Endothelial cell of hepatic sinusoid (primary cell): ENCODE results near the gene CBLN4.

Experiments
- in situ Hi-C: cut with HindIII; loops from 2 replicates; pipeline ENCODE4 v1.10.0; 2017; ENCODE audit warnings: low sequenced_read_pairs

Gene CBLN4

GRCh38 chr20:56005389-56005715 is at the start of gene CBLN4:
Gene CBLN4 (minus strand): TSS chr20:56005519. CDS start chr20:56004171, 1,348 bp downstream.
- in situ Hi-C loops: no loop called here

DNA sequence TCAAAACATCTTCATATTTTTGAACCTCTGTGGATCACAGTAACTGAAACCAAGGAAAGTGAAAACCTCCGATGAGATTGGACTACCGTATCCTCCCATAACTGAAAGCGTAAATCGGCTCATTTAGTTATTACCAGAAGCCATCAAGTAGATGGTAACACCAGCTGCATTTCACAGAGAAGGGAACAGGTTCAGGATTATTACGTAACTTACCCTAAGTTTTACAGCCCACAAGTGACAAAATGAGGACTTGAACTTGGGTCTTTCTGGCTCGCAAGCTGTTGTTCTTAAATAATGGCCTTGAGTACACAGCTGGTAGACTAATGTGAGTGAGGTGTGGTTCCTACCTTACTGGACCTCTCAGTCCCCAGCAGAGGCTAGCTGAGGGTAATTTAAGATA is 37.9 kb upstream of the CBLN4 start:
- in situ Hi-C loops: no loop called here

DNA sequence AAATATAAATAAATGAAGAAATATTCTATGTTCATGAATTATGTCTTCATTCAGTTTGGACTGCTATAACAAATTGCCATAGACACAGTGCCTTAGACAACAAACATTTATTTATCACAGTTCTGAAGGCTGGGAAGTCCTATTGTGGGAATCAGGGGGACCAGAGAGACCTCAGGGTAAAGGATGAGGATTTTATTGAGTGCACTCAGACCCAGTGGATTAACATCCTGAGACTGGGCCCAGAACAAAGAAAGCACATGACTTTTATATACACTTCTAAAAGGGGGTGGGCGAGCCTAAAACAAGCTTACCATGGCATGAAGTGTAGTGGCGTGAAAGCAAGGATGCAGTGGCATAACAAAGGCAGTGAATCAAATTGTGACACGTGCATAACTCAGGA is 26.9 kb upstream of the CBLN4 start:
- in situ Hi-C loops: no loop called here

GRCh38 chr20:56018716-56019115 is 13.4 kb upstream of the CBLN4 start:
- in situ Hi-C loops: no loop called here

- in situ Hi-C loops: no loop called here
These were observed 12.9 kb upstream of the CBLN4 start for GRCh38 chr20:56018194-56018593.

- in situ Hi-C loops: no loop called here
These were observed 12.2 kb upstream of the CBLN4 start for GRCh38 chr20:56017560-56017959.

DNA sequence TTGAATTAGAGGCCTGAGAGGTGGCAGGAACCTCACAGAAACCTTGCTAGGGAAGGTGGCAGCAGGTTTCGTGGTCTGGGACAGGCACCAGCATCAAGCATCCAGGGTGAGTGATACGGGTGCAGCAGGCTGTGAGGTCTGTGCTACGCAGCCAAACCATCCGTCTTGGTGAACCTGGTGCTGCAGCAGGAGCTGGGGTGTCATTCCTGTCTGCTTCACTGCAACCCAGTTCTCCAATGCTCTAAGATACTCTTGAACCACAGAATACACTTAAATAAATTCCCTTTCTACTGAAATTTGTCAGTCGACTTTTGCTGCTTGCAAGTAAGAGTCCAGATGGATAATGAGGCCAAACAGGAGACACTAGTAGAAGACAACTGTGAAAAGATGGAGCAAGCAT is 9.7 kb upstream of the CBLN4 start:
- in situ Hi-C loops: no loop called here

- in situ Hi-C loops: no loop called here
These were observed 8.8 kb upstream of the CBLN4 start for GRCh38 chr20:56014151-56014550.

DNA sequence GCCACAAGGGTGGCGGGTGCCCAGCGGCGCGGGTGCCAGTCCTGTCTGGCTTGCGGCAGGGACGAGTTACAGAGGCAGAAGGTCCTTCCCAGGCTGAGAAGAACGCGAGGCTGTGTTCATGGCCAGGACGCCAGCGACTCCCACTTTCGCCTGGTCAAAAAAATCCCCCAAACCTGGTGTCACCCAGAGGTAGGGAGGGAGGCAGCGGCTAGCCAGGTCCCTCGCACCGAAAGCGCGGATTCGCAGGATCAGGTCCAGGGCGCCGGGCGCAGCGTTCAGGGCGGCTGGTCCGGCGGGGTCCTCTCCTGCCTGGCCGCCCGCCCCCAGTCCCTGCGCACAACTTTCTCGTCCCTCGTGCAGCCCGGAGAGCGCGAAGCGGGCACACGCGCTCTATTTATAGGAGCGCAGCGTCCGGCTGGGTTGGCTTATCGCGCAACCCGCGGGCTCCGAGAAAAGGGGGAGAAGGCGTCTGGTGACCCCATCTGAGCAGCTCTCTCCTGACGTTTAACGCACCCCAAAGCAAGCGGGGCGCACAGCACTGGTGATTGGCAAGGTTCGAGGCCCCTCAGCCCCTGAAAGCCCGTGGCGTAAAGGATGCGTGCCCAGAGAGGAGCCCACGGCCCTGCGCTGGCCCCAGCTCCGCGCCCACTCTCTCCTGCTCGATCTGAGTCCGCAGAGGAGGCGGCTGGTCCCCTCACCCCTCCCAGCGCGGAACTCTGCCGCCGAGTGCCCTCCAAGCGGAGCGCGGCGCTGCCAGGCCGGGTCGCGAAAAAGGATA is 519 bp downstream of the CBLN4 start:
- in situ Hi-C loops: no loop called here

- in situ Hi-C loops: no loop called here
These were observed 1.3 kb downstream of the CBLN4 start for GRCh38 chr20:56004007-56004406.

DNA sequence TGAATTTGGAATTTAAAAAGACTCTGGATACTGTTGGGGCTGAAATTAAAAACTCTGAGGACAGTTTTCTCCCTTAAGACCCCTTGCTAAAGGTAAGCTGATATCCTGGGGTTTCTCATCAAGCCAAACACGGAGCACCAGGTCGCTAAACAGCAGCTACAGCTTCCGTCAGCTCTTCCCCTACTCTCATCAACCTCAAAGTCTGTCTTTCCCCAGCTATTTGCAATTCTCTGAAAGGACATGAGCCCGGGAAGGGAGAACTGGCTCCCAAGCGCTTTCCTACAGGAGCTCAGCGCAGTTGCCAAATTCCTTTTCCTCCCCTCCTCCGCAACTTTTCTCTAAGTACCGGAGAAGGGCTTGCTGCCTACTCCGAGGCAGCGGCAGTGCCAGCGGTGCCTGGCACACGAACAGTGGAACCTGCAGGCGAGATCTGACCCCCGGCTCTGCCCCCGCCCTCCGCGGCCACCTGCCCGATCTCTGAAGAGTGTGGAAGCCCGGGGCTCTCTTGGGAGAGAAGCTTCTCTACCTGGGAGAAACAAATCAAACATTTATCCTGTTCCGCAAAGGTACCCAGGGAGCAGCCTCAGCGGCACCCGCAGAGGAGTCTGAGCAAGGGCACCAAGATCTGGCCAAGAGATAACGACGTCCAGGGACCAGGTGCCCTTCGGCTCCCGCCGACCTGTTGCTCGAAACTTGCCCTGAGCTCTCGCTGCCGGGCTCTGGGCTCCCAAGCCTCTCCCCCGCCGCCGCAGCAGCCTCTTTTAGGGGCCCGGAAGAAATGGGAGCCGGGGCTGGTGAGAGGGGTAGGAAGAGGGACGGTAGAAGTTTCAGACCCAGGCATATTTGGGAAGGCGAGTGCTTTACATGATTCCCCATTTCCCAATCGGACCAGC is 2.2 kb downstream of the CBLN4 start:
- in situ Hi-C loops: no loop called here

DNA sequence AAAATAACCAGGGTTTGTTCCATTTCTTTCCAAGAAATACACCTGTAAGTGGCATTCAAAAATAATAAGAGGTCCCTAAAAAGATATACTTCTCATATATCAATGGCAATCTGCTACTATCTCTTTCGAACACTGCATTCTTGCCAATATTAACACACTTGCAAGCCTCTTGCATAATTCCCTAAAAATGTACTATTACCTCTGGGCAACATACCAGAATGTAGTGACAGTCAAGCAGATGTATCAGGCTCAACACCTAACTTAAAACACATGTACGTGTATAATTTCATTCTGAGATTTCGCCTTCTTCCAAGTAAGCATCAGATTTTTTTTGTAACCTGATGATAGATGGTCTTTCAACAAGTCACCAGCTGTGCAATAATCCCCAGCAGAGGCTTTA is 3.4 kb downstream of the CBLN4 start:
- in situ Hi-C loops: no loop called here

DNA sequence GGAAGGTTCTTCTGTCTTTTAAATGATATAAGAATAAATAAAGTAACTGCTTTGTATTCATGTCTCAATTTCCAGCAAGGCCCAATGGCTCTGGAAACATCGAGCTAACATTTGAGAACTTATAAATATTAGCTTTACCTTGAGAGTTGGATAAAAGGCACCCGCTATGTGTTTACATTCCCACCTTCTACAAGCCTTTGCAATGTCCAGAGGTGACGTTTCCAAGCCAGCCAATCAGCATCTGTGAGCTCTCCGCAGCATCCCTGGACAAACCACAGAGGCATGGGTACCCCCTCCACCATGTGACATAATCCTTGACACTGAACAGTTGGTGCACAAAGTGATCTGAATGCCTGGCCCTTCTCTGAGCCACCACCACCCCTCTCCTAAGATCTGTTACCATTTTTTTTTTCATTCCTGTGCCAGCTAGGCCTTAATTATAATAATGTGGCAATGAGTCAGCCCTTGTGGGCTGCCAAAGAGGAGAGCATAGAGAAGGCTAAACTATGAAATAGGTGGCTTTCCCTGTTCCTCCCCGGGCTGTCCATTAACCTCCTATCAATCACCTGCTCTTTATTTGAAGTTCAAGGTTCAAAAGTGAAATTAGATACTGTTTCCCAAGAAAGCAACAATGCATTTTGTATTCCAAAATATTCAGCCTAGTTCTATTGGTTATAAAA is 4.1 kb downstream of the CBLN4 start:
- in situ Hi-C loops: no loop called here

GRCh38 chr20:55978550-55978949 is 26.8 kb downstream of the CBLN4 start:
- in situ Hi-C loops: no loop called here

GRCh38 chr20:55977690-55978459 is 27.4 kb downstream of the CBLN4 start:
- in situ Hi-C loops: no loop called here

- in situ Hi-C loops: no loop called here
These were observed 30.7 kb downstream of the CBLN4 start for GRCh38 chr20:55974491-55975202.

DNA sequence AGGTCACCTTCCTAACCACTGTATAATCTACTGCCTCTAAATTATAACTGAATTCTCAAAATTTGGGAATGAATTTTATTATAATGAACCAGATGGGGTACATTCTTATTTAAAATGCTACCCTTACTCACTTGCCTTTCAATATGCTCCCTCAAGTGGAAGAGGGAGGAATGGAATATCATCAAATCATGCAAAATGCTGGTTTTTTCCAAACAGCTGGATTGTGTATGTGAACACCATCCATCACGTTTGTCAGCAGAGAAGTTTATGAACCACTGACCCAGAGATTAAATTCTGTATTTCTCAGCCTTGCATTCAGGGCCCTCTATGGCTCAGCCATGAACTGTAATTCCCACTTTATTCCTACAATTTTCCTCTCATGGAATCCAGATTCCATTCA is 40.5 kb downstream of the CBLN4 start:
- in situ Hi-C loops: no loop called here

- in situ Hi-C loops: no loop called here
These were observed 43.7 kb downstream of the CBLN4 start for GRCh38 chr20:55961376-55962330.

DNA sequence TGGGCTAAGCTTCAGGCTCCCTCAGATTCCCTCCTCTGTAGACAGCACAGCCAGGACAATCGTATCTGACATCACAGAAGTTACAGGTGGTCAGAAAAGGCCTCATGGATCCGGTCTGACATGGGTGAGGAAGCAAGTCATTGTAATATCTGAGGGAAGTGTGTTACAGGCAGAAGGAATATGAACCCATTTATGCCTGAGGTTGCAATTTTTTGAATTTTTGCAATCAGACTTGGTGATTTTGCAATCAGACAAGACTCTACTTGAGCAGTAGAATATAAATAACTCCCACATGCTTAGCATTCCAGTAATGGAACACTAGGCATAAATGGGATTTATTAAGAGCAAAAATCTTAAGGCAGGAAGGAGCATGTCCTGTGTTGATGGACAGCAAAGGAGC is 52.1 kb downstream of the CBLN4 start:
- in situ Hi-C loops: no loop called here
